LNCAP (cell line): ENCODE measurements around the gene PTPRD.

Experiments
- CTCF ChIP-seq: fragments of 450-650 bp; IDR thresholded peaks from 2 replicates; pipeline ENCODE4 v1.5.1; 2017; ENCODE audit warnings: mild to moderate bottlenecking

The PTPRD gene

GRCh38 chr9:10260501-10260900 is 352.3 kb downstream of the PTPRD start:
- TF ChIP-seq CTCF, result no peak

- no peak for TF ChIP-seq CTCF
These were observed 353.1 kb downstream of the PTPRD start for GRCh38 chr9:10259668-10260067.

- TF ChIP-seq CTCF, result no peak
These were observed 357.0 kb downstream of the PTPRD start for GRCh38 chr9:10255758-10256157.

- TF ChIP-seq CTCF, result no peak
These were observed 358.5 kb downstream of the PTPRD start for GRCh38 chr9:10254338-10254737.

- no peak for TF ChIP-seq CTCF
These were observed 359.5 kb downstream of the PTPRD start for GRCh38 chr9:10253341-10253740.

GRCh38 chr9:10252174-10252573 is 360.6 kb downstream of the PTPRD start:
- TF ChIP-seq CTCF, result no peak

GRCh38 chr9:10251490-10251889 is 361.3 kb downstream of the PTPRD start:
- no peak for TF ChIP-seq CTCF

- TF ChIP-seq CTCF, result no peak
These were observed 362.6 kb downstream of the PTPRD start for GRCh38 chr9:10250219-10250618.
